KOPT-K1 (cell line): ENCODE results near the gene YAE1.
A peak's percentile ranks its signal among the peaks of the same experiment; 100 is the strongest.

Experiments used
- H3K27ac ChIP-seq: fragments of 200-600 bp; sonication (generic); 2 replicates; pipeline ENCODE4 v1.5.1; 2016; ENCODE audit warnings: antibody characterized with exemption, mild to moderate bottlenecking, low read depth, low read length; ENCODE audit not compliant: poor library complexity, severe bottlenecking
- H3K36me3 ChIP-seq: fragments of 200-600 bp; sonication (generic); 2 replicates; pipeline ENCODE4 v1.5.1; 2017; ENCODE audit warnings: antibody characterized with exemption, mild to moderate bottlenecking, low read length, moderate library complexity; ENCODE audit not compliant: insufficient read depth
- H3K9me3 ChIP-seq: fragments of 200-600 bp; sonication (generic); 2 replicates; pipeline ENCODE4 v1.5.1; 2017; ENCODE audit warnings: antibody characterized with exemption, low read length, mild to moderate bottlenecking; ENCODE audit not compliant: insufficient read depth, poor library complexity, severe bottlenecking

The YAE1 gene, protein sequence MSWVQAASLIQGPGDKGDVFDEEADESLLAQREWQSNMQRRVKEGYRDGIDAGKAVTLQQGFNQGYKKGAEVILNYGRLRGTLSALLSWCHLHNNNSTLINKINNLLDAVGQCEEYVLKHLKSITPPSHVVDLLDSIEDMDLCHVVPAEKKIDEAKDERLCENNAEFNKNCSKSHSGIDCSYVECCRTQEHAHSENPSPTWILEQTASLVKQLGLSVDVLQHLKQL

DNA sequence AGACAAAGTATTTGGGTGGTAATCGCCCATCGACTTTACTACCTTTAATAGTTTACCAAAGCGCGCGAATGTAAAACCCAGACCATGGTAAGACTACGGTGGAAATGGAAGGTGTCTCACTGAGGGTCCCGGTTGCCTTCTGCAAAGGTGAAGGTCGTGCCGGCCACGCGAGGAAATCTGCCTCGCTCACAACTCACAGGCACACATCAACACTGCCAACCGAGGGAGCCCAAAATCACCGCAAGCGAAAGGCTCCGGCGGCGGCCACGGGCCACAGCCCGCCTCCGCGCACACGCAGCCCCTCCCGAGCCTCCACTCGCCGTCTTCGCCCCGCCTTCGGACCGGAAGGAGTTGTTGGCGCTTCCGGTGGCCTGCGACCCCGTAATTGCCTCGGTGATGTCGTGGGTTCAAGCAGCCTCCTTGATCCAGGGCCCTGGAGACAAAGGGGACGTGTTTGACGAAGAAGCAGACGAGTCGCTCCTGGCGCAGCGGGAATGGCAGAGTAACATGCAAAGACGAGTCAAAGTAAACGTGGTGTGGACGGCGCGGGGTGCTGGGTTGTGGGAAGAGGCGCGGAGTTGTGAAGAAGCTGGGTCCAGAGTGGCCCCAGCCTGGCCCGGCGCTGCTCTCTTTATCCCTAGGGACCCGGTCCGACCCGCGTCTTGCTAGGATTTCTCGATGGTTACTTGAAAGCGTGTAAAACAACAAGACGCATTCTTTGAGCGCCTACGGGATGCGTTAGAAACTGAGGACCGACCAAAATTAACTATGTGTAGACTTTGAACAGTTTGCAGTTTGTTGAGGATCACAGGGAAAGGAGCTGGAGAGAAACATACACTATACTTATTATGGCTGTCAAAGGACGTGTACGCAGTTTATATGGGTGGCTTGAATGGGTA, at the start of gene YAE1:
TSS of gene YAE1 (plus strand) at position 382 of the 899 bp plus-strand sequence. CDS start at position 397, 15 bp downstream.
- Histone ChIP-seq H3K36me3 (peaks cover 19% of the 10 kb centered on the region), H3K27ac (peak within 1 kb of the TSS; percentile 63), H3K9me3 (no peaks in the 10 kb centered on the region)

DNA sequence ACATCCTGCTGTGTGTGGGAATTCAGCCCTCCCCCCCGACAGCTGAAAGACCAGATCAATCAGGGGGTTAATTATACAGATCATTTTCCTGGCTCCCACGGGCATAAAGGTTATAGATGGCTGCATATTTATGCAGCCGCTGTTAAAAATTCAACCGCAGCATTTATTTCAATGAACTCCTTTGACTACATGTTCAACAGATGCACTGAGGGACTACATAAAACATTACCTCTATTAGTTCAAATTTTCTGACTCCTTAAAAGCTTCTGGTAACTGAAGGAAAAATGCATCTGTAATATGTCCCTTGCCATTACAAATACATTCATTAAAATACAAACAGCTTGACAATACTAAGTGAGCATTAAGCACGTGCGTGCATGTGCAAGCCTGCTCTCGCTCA, 49.7 kb upstream of the YAE1 start:
- H3K27ac ChIP-seq, result no peak overlapping the region
- H3K36me3 ChIP-seq, result no peaks in the 10 kb centered on the region
- H3K9me3 ChIP-seq, result no peaks in the 10 kb centered on the region

DNA sequence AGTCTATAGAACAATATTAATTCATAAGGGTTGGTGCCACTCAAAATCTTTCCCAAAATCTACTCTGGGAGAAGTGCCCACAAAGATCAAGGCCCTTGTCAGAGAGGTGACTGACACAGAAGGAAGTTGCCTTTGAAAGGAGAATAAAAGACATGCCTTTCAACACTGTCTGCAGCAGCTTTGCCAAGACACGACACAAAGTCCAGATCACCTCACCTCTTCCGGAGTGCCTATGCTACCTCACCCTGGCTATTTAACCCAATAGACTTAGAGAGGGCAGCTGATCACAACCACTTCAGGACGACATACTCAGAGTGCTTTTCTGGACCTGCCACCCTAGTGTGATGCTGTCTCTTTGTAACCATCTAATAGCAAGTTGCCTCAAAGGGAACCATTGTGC, 49.0 kb upstream of the YAE1 start:
- no peak overlapping the region for H3K27ac ChIP-seq
- H3K9me3 ChIP-seq, result no peaks in the 10 kb centered on the region
- no peaks in the 10 kb centered on the region for H3K36me3 ChIP-seq

DNA sequence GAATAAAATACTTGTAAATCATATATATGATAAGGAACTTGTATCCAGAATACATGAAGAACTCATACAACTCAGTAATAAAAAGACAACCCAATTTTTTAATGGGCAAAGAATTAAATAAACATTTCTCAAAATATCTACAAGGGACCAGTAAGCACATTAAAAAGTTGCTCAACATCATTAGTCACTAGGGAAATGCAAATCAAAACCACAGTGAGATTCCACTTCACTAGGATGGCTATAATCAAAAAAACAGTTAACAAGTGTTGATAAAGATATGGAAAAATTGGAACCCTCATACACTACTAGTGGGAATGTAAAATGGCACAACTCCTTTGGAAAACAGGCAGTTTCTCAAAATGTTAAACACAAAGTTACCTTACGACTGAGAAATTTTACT, 40.3 kb upstream of the YAE1 start:
- H3K36me3 ChIP-seq, result no peaks in the 10 kb centered on the region

DNA sequence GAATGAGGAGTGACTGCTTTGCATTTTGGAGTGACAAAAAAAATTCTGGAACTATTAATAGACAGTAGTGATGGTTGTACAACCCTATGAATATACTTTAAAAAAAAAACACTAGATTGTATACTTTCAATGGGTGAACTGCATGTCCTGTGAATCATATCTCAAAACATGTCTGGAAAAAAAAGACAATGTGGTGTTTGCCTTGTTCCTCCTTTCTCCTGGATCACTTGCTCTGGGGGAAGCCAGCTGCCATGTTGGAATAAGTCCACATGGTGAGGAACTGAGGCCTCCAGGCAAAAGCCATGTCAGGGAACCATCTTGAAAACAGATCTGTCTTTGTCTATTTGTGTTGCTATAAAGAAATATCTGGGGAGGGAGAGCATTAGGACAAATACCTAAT, 39.5 kb upstream of the YAE1 start:
- Histone ChIP-seq H3K27ac (no peak overlapping the region), H3K9me3 (no peaks in the 10 kb centered on the region), H3K36me3 (no peaks in the 10 kb centered on the region)

More for the DNA sequence above, 40.3 kb upstream of the YAE1 start:
- H3K9me3 ChIP-seq, result no peaks in the 10 kb centered on the region
- no peak overlapping the region for H3K27ac ChIP-seq

DNA sequence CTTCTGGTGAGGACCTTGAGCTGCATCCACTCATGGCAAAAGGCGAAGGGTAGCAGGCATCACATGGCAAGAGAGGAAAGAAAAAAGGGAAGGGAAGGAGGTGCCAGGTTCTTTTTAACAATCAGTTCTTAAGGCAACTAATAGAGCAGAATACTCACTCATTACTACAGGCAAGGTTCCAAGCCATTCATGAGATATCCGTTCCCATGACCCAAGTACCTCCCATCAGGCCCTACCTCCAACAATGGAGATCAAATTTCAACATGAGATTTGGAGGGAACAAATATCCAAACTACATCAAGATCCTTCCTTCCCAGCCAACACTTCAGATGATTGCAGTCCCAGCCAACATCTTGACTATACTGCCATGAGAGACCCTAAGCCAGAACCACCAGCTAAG, 38.9 kb upstream of the YAE1 start:
- Histone ChIP-seq H3K9me3 (no peaks in the 10 kb centered on the region), H3K36me3 (no peaks in the 10 kb centered on the region), H3K27ac (no peak overlapping the region)

DNA sequence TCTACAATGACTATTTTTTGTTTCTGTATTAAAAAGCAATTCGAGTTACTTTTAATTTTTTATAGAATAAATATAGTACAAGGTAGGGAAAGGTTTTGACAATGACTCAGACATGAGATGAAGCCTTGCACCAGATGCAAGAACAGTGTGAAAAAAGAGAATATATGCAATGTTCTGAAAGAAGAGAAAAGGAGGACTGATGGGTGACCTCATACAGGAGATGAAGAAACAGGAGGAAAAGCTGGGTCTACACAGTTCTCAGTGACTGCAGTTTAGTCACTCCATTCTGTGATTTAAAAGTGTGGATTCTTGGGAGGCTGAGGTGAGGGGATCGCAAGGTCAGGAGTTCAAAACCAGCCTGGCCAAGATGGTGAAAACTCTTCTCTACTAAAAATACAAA, 38.3 kb upstream of the YAE1 start:
- no peak overlapping the region for H3K27ac ChIP-seq
- H3K36me3 ChIP-seq, result no peaks in the 10 kb centered on the region
- no peaks in the 10 kb centered on the region for H3K9me3 ChIP-seq

DNA sequence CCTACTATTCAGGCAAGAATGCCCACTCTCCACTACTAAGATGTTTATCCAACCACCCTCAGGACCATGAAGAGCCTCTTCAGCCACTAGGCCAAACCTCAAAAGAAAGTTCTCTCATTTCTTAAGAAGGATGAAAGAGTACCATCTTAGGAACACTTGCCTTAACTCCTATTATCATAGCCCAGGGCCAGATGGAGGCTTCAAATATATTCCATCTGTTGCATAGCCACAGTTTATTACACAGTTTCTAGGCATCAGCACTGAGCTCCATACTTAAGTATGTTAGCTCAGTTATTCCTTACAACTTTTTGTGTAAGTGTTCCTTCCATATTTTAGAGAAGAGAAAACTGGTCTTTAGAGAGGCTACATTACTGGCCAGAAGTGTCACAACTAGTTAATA, 37.4 kb upstream of the YAE1 start:
- Histone ChIP-seq H3K9me3 (no peaks in the 10 kb centered on the region), H3K36me3 (no peaks in the 10 kb centered on the region), H3K27ac (no peak overlapping the region)

DNA sequence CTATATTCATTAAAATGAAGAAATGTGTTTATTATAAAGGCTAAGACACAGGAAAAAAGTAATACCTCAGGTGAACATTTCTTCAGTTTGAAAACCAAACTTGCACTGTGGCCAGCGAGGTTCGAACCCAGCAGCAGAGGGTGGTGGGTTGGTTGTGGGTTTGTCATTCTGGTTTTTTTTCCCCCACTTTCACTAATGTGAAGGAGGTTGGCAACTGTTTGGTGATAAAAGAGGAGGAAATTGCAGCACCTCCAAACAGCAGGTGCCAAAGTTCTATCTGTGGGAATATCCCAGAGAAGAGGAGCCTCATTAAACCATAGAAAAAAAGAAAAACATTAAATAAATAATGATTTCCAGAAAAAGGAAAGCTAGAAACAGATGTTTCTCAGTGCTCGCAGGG, 36.6 kb upstream of the YAE1 start:
- H3K36me3 ChIP-seq, result no peaks in the 10 kb centered on the region
- H3K27ac ChIP-seq, result no peak overlapping the region
- H3K9me3 ChIP-seq, result no peaks in the 10 kb centered on the region

DNA sequence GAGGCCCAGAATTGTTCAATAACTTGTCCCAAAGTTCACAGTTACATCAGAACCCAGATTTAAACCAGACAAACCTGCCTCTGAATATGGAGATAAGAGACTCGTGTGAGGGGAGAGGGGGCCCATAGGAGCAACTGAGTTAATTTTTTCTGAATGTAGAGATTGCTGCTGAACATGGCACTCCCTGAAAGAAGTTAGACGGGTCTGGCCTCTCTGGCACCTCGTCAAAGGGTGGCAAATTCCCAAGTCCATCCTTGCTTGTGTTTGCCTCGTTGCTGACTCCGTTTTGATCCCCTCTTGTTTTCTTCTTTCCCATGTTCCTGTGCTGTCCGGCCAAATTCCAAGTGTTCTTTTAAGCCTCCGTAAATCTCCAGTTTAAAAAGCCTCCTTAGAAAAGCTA, 35.2 kb upstream of the YAE1 start:
- Histone ChIP-seq H3K36me3 (no peaks in the 10 kb centered on the region), H3K27ac (no peak overlapping the region), H3K9me3 (no peaks in the 10 kb centered on the region)

DNA sequence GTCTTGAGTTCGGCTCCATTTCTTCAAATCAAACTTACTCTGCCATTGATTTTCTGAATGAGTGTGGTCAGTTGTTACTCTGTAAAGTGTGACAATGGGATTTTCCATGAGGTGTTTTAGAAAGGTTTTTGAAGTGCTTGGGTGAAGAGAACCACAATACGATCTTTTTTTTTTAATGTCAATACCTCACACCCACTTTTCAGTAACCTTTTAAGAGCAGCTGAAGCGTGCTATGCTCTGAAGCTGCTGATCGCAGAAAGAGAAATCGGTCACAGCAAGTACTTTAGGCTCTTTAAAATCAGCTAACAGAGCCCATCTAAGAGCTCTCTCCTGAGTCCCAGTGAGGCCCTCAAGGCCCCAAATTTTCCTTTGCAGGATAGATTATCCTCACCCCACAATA, 34.4 kb upstream of the YAE1 start:
- no peaks in the 10 kb centered on the region for H3K9me3 ChIP-seq
- H3K27ac ChIP-seq, result no peak overlapping the region
- H3K36me3 ChIP-seq, result no peaks in the 10 kb centered on the region

DNA sequence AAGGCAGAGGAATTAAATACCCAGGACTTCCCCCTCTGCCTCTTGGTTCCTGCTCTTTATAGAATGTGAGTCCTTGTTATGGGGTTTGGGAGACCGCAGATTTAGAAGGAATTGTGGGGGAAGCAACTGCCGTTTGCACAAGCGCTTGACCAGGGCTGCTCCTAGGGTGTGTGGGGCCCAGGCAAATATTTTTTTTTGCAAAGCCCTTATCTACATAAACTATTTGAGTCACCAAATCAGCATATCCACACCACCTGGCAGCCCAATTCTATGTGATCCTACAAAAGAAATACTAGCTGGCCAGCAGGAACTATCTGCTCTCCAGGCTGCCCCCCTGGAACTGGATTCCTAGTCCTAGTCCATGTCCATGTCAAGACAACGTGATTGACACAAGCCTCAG, 33.4 kb upstream of the YAE1 start:
- Histone ChIP-seq H3K27ac (no peak overlapping the region), H3K9me3 (no peaks in the 10 kb centered on the region)

DNA sequence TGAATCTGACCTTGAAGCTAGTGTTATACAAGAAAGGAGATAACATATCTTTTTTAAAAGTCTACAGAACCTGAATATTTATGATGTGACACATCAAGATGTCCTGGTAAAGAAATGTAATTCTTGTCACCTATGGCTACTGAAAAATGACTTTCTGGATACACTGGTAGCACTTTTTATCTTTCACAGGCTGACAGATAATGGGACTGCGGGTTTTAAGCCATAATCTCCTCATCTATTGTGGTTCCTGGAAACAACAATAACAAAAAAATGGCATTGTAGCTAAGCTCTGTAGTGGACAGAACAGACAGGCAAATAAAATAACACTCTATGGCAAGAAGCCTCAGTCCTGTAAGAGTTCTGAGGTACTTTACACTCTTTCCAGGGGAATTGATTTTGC, 31.6 kb upstream of the YAE1 start:
- no peaks in the 10 kb centered on the region for H3K9me3 ChIP-seq
- no peak overlapping the region for H3K27ac ChIP-seq
- no peaks in the 10 kb centered on the region for H3K36me3 ChIP-seq

More for the DNA sequence above, 33.4 kb upstream of the YAE1 start:
- no peaks in the 10 kb centered on the region for H3K36me3 ChIP-seq

DNA sequence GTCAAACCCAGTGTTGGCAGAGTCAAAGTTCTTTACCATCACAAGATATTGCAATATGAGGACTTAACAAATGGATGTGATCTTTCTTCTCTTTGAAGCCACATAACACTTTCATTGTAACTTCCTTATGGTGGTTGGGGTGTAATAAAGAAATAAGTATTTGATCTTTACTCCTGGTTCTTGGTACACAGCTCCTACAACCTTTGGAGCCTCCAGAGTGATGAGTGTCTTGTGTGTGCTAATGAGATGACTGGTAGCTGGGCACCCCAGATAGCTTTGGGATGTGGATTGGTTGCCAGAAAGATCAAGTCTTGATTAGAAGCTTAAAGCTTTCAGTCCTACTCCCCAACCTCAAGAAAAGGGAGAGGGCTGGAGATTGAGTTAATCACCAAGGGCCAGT, 31.1 kb upstream of the YAE1 start:
- Histone ChIP-seq H3K36me3 (no peaks in the 10 kb centered on the region), H3K9me3 (no peaks in the 10 kb centered on the region)

DNA sequence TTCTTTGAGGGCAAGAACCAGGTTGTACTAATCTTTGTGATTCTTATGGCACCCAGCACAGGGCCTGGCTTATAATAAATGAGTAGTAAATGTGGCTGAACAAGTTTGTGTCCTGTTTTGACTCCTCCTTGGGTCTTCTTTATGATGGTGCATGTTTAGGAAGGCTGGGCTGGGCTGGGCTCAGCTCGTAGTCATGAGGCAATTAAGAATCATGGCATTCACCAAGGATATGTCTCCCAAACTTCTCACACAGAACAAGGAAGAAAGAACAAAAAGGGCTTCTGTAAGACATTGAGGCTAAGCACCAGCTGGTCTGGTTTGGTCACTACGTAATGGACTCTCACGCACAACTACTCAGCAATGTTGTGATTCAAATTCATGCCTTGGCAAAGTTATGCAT, 30.5 kb upstream of the YAE1 start:
- Histone ChIP-seq H3K9me3 (no peaks in the 10 kb centered on the region), H3K27ac (no peak overlapping the region), H3K36me3 (no peaks in the 10 kb centered on the region)

More for the DNA sequence above, 31.1 kb upstream of the YAE1 start:
- H3K27ac ChIP-seq, result no peak overlapping the region

DNA sequence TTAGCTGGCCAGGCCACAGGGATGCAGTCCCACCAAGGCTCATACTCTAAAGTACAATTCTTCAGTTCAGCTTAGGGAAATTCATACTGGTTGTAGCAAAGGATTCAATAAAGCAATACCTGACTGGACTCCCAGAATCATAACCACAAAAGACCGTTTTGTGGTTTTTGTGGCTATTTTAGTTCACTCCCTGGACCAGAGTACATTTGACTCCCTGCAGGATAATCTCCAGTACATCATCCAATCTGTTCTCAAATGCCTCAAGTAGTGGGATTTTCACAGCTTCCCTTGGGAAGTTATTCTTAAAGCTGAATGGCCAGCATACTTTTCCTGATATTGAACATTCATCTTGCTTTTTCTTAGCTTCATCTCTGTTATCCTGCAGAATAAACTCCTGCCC, 29.3 kb upstream of the YAE1 start:
- no peak overlapping the region for H3K27ac ChIP-seq
- no peaks in the 10 kb centered on the region for H3K36me3 ChIP-seq

More for the DNA sequence above, 29.3 kb upstream of the YAE1 start:
- no peaks in the 10 kb centered on the region for H3K9me3 ChIP-seq
